ENCODE data around the gene SLC2A10.
A peak's percentile ranks its signal among the peaks of the same experiment; 100 is the strongest.

Gene SLC2A10

GRCh38 chr20:46774943-46775560, 65.6 kb downstream of the SLC2A10 start:
- no peak for DNase-seq (ENCODE audit: extremely low read depth, low read depth)
- TF ChIP-seq CTCF (IDR thresholded peaks at IDR 0.05; ENCODE audit: low read depth, low read length), result no peak

DNA sequence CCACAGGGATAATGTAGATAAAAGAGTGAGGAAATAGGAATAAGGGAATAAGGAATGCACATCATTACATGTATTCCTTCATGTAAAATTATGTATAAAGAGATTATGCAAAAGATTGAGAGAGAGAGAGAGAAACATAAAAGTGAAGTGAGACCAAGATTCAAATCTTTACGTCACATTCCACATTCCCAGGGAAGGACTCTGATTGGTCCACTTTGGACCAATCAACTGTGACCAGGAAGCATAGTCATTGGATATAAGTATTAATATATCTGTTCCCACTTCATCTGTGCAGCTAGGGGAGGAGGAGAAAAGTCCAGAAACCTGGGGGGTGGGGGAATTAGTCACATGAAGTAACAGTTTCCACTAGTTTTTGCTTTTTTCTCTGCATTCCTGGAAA, 66.4 kb downstream of the SLC2A10 start:
- no peak for TF ChIP-seq CTCF (IDR thresholded peaks at IDR 0.05; ENCODE audit: low read depth, low read length)
- DNase-seq (ENCODE audit: extremely low read depth, low read depth), result no peak

GRCh38 chr20:46777331-46777730, 67.9 kb downstream of the SLC2A10 start:
- TF ChIP-seq CTCF (IDR thresholded peaks at IDR 0.05; ENCODE audit: low read depth, low read length), result no peak

GRCh38 chr20:46779831-46780230, 70.4 kb downstream of the SLC2A10 start:
- DNase-seq (ENCODE audit: extremely low read depth, low read depth), result no peak
- no peak for TF ChIP-seq CTCF (IDR thresholded peaks at IDR 0.05; ENCODE audit: low read depth, low read length)

More at GRCh38 chr20:46777331-46777730, 67.9 kb downstream of the SLC2A10 start:
- no peak for DNase-seq (ENCODE audit: extremely low read depth, low read depth)

DNA sequence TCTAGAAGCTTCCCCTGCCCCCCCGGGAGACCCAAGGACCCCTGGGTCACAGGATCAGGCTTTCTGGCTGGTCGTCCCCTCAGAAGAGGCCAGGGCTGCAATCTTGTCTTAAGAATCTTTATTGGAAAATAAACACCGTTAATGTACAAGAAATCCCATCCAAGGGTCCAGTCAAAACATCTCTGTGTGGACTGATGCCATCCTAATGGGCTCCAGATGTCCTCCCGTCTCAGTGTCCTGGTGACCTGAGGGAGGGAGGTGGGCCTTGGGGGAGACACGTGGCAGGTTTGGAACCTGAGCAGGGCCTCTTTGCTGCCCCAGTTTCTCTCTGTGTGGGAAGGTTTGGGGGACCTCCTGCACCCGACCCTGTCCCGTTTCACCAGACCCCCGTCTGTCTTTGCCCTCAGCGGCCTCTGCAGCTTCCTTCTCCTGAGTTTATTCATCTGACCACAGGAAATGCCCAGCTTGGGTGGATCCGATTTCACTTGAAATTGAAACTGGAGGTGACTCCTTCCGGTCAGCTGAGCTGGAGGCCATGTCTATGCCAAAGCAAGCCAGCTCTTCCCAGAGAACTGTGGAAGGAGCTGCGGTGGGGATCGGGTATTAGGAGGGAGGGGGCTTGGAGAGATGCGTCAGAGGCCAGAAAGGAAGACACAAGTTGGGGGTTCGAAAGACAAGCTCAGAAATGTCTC, 75.1 kb downstream of the SLC2A10 start:
- peak; percentile 20 for DNase-seq (ENCODE audit: extremely low read depth, low read depth)

More for the DNA sequence above, 75.1 kb downstream of the SLC2A10 start:
- TF ChIP-seq CTCF (IDR thresholded peaks at IDR 0.05; ENCODE audit: low read depth, low read length), result no peak
